T-helper 22 cell (primary cell): ENCODE results near the gene TRIM41.
"Not testable (repeated sequence)": the region's sequence is repeated elsewhere in the genome, so short reads cannot be mapped to it uniquely, and the experiment has no call there.

ENCODE experiments used
- DNase-seq: peaks from one replicate; pipeline ENCODE4 v3.0.0-alpha.2; 2020; ENCODE audit warnings: low read depth

The TRIM41 gene

DNA sequence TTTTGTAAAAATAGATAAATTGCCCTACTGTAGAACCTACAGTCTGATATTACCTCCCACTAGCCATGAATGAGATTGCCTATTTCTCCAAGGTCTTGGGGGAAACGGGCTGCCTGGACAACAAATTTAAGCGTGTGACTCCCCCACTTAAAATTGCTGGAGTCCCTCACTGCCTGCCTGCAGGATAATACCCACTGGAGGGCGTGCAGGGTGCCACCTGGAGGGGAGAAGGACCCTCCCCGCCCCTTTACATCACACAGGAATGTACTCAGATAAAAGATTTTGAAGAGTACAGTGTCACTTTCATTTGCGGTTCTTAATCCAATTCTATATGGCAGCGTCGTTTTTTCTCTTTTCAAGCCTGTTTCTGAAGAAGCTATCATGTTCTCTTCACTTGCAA, 11.9 kb upstream of the TRIM41 start:
- DNase-seq: no peak

DNA sequence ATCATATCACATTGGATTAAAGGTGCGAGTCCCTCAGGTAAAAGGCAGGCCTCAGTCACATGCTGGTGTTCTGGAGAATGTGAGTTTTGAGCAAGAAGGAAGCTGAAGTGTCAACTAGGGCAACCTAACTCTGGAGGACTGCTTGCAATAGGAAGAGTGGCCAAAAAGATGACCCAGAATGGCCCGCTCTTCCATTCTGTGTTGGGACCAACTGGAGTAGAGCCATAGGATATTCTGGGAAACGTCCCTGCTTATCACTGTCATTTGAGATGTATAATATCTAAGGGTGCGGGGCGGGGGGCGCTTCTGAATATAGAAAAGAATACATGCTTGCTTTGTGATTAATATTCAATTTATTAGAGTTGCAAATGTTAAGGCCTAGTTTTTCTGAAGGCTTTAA, 11.0 kb upstream of the TRIM41 start:
- DNase-seq: no peak

DNA sequence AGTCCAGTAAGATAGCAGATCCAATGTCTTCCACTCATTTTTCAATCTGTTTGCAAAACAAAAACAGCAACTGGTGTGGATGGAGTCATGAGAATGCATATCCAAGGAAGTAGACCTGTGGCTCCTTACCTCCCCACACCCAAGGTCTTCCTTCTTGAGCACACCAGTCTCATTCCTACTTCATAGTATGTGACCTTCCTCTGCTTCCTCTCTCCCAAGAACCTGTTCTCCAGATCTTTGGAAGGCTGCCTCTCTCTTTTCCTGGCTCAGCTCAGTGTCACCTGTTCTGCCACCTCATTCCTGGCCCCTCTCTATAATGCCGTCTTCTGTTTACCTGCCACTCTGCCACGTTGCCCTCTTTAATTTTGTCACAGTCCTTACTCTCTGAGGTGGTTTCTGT, 10.1 kb upstream of the TRIM41 start:
- no peak for DNase-seq

DNA sequence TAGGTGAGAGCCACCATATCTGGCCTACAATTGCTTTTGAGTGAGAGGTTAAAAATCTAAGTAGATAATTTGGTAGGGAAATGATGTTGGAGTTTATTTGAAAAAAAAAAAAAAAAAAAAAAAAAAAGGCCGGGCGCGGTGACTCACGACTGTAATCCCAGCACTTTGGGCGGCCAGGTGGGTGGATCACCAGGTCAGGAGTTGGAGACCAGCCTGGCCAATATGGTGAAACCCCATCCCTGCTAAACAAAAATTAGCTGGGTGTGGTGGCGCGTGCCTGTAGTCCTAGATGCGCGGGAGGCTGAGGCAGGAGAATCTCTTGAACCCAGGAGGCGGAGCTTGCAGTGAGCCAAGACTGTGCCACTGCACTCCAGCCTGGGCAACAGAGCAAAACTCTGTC, 8.8 kb upstream of the TRIM41 start:
- not testable (repeated sequence) for DNase-seq

DNA sequence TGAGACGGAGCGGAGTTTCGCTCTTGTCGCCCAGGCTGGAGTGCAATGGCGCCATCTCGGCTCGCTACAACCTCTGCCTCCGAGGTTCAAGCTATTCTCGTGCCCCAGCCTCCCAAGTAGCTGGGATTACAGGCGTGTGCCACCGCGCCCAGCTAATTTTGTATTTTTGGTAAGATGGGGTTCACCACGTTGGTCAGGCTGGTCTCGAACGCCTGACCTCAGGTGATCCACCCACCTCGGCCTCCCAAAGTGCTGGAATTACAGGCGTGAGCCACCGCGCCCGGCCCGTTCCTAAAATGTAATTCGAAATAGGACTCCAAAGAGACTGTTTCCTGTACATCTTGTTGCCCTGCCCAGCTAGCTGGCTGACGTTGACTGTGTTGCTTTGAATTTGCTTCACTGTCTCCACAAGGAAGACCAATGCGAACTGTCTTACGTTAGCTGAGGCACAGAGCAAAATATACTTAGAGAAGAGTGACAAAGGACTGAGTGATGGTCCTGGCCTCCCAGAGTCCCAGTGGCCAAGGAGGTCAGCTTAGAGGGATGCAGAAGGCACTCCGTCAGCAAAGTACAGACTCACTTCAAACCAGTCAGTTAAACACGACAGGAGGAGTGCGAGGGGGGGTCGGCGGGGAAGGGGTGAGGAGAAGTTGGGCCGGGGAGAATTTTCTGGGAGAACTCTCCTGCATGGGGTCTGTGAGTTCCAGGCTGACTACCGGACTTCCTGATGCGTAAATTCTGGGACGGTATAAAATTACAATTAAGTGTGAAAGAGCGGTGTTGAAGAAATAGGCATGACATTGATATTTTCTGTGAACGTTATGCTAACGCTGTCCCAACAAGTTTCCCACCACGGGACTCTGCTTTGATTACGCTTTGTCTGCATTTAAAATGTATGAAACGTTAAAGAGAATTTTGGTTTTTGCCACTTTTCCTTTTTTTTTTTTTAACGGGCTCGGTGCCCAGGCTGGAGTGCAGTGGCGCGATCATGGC, 6.8 kb upstream of the TRIM41 start:
- DNase-seq: no peak

DNA sequence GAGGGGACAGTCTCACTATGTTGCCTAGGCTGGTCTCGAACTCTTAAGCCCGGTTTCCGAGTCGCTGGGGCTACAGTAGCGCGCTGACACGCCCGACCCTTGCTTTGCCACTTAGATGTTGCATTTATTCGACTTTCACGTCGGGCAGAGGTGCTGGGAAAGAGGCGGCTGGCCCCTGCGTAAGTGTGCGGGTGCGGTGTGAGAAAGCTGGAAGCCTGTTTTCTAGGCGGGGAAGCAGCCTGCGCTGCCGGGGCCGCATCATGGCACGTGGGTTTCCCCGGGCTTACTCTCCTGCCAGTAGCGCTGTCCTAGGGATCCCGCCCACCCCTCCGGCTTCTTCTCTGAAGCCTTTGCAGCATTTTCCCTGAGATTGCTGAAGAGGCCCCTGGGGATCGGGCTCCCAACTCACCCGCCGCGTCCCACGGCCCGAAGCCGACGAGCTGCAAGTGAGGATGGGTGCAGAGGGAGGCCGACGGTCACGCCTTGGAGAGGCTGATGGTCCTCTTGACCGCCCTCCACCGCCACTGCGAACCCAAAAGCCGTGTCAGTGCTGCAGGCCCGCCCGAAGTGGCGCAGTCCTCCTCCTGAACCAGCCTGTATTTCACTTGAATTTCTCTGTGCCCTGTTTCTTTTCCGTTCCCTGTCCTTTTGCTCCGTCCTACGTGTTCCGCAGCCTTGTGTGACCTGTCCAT, 5.8 kb upstream of the TRIM41 start:
- DNase-seq: peak; percentile 58

DNA sequence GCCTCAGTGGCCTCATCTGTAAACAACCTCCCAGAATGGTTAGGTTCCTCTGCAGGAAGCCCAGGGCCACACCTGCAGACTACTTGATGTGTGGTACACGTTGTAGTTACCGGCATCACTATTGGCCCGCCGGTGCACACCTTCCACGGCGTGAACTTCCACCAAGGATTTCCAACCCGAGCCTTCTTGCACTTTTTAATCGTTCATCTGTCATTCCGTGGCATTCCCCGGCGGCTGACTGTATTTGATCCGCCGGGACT, 5.3 kb upstream of the TRIM41 start:
- DNase-seq: peak; percentile 18

DNA sequence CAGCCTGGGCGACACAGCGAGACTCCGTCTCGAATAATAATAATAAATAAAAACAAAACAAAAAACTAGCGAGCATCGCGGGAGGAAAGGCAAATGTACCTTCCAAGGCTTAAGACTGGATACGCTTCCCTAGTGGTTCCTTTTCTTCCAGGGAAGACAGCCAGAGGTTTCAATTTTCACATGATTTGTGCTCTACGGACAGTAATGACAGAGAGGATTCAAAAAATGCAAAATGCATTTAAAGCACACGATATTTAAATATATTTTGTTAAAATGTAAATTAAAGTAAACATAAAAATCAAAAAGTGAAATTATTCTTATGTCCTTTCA, 4.3 kb upstream of the TRIM41 start:
- DNase-seq: no peak

DNA sequence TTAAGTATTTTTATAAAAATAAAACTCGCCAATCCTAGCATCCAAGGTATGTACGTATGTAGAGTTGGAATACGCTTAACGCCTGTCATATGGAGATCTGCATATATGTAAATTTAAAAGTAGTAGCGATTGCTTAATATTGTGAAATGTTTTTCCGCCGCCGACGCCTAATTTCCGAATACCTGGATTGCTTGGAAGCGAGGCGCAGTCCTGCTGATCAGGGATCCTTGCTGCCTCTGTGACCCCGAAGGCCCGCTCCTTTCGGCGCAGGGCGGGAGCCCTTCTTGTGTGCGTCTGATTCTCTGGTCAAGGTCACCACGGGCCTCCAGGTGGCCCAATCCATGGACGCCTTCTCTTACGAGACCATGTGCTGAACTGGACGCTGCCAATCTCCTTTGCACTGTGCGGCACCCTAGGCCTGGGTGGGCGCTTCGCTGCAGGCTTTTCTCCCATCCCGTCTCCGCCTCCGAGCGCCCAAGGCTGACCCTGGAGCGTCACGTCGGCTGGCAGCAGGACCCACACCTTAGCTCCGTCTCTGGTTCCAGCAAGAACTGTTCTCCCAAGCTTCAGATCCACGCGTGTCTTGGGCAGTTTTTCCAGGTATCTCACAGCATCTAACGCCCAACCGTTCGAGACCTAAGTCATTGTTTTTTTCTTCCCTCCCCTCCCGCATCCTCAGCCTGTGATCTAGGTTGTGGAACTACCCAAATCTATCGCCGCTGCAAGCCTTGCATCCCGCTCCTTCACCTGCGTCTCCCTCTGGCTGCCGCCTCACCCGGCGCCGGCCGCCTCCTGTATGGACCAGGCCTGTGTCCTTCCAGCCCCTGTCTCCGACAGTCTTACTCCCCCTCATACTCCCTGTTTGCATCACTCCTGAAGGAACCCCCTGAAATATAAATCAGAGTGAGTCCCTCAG, 3.6 kb upstream of the TRIM41 start:
- DNase-seq: no peak

DNA sequence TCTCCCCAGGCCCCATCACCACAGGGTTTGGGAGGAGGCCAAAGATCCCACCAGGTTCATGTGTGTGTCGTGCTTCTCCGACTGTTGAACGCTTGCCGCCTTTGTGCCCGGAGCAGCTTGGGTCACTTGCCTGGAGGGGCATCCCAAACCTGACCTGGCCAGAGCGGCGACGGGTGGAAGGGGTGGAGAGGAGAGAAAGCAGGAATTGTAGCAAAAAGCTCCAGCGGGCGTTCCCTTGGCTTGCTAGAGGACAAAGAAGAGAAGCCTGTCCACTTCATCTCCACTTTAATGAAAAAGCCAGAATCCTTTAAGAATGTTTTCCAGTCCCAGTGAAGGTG, 2.9 kb upstream of the TRIM41 start:
- no peak for DNase-seq

DNA sequence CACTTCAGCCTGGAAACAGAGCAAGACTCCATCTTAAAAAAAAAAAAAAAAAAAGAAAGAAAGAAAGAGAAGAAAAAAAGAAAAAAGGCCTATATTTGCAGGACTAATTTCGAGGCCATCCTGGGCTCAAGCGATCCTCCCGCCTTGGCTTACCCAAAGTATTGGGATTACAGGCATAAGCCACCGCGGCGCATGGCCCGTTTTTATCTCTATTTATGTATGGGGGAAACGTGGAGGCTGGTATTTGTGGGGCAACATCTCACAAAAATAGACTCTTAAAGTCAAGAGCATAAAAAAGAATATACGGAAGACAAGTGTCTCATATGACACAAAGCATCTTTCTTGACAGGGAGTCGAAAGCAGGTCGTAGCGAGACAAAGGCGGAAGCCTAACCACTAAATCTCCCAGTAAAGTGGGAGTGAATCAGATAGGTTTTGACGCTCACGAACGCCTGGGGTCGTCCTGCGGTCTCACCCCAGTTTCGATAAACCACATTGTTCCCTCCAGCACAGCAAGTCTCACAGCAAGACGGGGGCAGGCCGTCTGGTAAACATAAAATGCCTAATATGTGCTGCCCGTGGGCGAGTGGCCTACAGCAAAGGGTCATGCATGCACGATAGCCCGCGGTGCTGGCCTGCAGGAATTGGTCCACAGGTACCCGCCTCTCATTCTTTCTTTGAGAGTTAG, 1.8 kb upstream of the TRIM41 start:
- peak; percentile 61 for DNase-seq

DNA sequence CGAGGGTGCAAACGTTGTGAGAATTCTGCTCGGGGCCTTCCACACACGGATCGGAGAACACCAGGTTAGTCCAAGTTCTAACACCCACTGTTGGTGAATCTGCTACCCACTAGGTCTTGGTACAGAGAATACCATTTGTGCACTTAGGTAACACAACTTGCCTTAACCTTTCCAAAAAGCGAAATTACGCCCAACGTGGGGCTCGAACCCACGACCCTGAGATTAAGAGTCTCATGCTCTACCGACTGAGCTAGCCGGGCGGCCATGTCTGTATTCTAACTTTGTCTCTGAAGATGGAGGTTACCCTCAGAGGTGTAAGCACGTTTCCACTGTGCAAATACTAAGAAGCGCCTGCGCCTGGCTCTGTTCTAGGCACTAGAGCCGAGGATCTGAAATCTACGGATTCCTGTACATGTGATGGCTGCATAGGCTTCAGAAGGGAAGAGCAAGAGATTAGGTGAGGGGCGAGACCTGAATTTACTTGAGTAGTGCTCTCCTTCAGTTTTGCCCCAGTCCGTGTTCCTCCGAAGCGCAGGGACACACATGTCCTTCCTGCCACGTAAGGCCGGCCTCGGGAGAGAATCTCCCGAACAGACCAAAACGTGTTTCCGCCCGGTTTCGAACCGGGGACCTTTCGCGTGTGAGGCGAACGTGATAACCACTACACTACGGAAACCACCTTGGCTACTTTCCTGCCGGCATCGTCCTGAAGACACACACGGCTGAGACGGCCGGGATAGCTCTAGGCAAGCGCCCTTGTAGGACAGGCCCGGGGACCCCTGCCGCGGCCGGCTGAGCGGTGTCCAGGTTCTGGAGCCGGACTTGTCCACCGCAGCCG, 1.1 kb upstream of the TRIM41 start:
- DNase-seq: peak; percentile 86

DNA sequence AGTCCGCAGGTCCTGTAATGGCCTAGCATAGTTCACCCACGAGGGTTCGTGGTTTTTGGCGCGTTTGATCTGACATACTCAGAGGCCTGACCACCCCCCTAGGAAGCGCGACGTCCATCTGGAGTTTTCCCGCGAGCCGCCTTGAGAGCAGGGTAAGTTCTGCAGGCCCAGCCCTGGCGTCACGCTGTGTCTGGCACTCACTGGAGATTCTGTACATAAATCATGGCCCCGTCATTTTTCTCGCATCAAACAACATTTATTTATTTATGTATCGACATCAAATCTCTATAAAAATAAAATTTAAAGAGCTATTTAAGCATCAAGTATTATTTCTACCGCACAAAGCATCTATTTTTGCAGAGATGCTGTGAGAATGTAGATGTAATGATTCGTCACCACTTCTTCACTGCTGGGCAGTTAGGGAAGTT, 437 bp upstream of the TRIM41 start:
- DNase-seq: peak; percentile 34

DNA sequence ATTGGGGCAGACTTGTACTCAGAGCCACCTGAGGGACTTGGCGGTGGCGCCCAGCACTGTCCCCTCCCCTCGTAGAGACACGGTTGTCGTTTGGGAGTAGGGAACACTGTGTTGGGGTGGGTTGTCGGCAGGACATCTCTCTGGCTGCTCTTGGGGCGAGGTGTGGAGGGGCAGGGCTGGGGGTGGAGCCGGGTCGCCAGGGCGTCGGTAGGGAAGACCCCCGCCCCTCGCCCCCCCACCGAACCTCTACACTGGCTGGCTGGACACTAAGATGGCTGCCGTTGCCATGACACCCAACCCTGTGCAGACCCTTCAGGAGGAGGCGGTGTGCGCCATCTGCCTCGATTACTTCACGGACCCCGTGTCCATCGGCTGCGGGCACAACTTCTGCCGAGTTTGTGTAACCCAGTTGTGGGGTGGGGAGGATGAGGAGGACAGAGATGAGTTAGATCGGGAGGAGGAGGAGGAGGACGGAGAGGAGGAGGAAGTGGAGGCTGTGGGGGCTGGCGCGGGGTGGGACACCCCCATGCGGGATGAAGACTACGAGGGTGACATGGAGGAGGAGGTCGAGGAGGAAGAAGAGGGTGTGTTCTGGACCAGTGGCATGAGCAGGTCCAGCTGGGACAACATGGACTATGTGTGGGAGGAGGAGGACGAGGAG, 778 bp downstream of the TRIM41 start:
- DNase-seq: no peak

DNA sequence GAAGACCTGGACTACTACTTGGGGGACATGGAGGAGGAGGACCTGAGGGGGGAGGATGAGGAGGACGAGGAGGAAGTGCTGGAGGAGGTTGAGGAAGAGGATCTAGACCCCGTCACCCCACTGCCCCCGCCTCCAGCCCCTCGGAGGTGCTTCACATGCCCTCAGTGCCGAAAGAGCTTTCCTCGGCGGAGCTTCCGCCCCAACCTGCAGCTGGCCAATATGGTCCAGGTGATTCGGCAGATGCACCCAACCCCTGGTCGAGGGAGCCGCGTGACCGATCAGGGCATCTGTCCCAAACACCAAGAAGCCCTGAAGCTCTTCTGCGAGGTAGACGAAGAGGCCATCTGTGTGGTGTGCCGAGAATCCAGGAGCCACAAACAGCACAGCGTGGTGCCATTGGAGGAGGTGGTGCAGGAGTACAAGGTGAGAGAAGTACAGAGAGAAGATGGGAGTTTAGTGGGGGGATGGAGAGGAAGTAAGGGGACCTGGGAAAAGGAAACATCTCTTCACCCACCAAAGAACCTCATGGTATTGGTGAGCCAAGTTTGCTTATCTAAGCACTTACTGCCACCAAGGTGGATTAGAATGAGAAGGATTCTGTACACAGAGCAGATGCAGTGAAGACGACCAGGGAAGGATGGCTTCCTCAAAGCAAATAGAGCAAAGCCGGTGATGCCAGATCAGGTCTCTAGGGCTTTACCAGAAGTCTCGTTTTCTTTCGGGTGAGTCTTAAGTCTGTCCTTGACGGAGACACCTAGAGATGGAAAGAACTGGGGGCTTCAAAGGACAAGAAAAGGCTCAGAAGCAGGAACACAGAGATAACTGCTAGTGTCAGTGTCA, 1.5 kb downstream of the TRIM41 start:
- DNase-seq: peak; percentile 44

DNA sequence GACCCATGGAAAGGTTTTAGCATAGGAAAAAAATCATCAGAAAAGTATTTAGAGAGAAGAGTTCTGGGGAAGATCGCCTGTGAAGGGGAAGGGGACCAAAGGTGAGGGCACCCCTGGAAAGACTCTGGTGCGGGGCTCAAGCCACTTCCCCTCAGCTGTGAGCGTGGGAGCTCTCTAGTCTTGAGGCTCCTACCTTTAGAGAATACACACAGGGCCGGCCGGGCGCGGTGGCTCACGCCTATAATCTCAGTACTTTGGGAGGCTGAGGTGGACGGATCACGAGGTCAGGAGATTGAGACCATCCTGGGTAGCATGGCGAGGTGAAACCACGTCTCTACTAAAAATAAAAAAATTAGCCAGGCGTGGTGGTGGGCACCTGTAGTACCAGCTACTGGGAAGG, 6.9 kb downstream of the TRIM41 start:
- no peak for DNase-seq

DNA sequence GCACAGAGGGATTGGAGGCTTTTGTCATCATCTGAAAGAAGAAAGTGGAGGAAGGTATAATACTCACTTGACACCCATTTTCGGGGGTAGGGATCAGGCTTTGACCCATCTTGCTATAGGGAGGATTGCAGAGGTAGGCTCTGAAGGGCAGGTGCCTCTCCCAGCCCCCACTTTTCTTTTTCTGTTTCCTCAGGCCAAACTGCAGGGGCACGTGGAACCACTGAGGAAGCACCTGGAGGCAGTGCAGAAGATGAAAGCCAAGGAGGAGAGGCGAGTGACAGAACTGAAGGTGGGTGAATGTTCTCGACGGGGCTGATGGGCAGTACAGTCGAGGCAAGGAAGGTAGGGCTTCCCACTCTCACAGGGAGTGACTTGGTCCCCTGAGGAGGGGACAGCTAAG, 7.5 kb downstream of the TRIM41 start:
- DNase-seq: no peak

DNA sequence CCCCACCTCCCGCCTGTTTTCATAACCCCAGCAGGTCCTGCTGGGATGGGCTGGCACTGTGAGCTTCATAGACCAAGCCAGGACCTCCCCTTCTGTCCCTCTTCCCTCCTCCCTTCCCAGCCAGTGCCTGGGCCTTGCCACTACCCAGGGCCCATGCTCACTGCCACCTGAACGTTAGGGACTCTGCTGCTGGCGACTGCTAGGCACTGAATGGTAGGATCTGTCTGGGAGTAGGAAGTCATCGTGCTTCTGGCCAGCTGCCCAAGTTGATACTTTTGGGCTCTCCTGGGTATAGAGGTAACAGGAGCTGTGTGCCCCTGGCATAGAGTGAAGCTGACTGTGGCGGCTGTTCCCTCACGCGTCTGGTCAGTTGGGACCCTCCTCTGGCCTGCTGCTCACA, 8.4 kb downstream of the TRIM41 start:
- no peak for DNase-seq

DNA sequence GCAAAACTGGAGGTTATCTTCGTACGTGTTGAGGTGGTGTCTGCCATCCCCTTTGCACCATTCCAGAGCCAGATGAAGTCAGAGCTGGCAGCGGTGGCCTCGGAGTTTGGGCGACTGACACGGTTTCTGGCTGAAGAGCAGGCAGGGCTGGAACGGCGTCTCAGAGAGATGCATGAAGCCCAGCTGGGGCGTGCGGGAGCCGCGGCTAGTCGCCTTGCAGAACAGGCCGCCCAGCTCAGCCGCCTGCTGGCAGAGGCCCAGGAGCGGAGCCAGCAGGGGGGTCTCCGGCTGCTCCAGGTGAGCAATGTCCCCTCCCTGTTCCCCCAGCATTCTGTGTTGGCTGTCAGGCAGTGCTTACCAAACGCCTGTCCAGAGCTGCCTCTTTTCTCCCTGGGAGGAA, 9.5 kb downstream of the TRIM41 start:
- no peak for DNase-seq
